ENCODE data around the gene SGIP1.
"Not testable (repeated sequence)": the region's sequence is repeated elsewhere in the genome, so short reads cannot be mapped to it uniquely, and the experiment has no call there.

SGIP1 gene

DNA sequence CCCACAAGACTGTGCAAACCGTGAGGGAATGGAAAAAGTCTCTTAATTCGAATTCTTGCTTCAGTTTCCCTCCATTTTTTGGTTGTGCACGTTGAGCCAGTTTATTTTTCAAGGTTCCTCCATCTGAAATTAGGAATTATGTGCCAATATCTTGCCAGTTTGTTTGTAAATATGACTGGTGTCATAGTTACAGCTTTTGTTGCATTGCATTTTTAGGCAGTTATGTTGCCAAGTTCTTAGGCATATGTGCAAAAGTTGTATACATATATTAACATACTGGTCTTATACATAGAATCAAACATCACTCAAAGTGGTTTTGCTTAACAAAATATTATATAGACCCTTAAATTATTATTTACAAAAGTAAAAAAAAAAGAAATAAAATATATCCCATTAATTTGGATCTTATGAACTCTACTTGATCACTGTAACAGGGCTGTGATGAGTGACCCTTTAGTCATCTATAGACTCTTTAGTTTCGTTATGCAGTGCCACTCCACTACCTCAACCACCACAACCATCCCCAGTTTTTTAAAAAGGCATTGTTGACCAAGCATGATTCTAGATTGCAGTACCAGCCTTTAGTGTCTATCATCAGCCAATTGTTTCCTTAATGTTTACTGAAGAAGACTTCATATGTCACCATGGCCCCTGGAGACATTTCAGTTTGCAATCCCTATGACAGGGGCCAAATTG lies 197.4 kb downstream of the SGIP1 start:
- Histone ChIP-seq H3K4me1 (ENCODE audit: insufficient read depth, poor library complexity, severe bottlenecking) (peaks cover 19% of the 10 kb centered on the region), H3K4me3 (ENCODE audit: severe bottlenecking) (no peak overlapping the region), H3K36me3 (ENCODE audit: low read depth) (no peaks in the 10 kb centered on the region), H3K27ac (ENCODE audit: poor library complexity, severe bottlenecking) (no peak overlapping the region), H3K9me3 (ENCODE audit: severe bottlenecking) (no peaks in the 10 kb centered on the region), H3K27me3 (ENCODE audit: insufficient read depth, poor library complexity, severe bottlenecking) (no peaks in the 10 kb centered on the region)
- ATAC-seq (ENCODE audit: low read depth) (no peak), DNase-seq (ENCODE audit: low spot score) (no peak)
- TF ChIP-seq CTCF (IDR thresholded peaks at IDR 0.05; ENCODE audit: poor library complexity, severe bottlenecking), result no peak

- Histone ChIP-seq H3K27ac (ENCODE audit: poor library complexity, severe bottlenecking) (peak overlapping the region; percentile 20), H3K4me3 (ENCODE audit: severe bottlenecking) (no peak overlapping the region), H3K27me3 (ENCODE audit: insufficient read depth, poor library complexity, severe bottlenecking) (no peaks in the 10 kb centered on the region), H3K9me3 (ENCODE audit: severe bottlenecking) (no peaks in the 10 kb centered on the region), H3K4me1 (ENCODE audit: insufficient read depth, poor library complexity, severe bottlenecking) (peaks cover 16% of the 10 kb centered on the region), H3K36me3 (ENCODE audit: low read depth) (no peaks in the 10 kb centered on the region)
- no peak for DNase-seq (ENCODE audit: low spot score)
- 0 out of 3 replicates have a peak, but pooled peaks have one; percentile 33 for ATAC-seq (ENCODE audit: low read depth)
- TF ChIP-seq CTCF (IDR thresholded peaks at IDR 0.05; ENCODE audit: poor library complexity, severe bottlenecking), result no peak
Observed at GRCh38 chr1:66732407-66733166, 198.6 kb downstream of the SGIP1 start.

- TF ChIP-seq CTCF (IDR thresholded peaks at IDR 0.05; ENCODE audit: poor library complexity, severe bottlenecking), result no peak
- peaks cover 9% of the 10 kb centered on the region for H3K4me1 ChIP-seq (ENCODE audit: insufficient read depth, poor library complexity, severe bottlenecking)
- H3K27ac ChIP-seq (ENCODE audit: poor library complexity, severe bottlenecking), result peak overlapping the region; percentile 20
- no peaks in the 10 kb centered on the region for H3K9me3 ChIP-seq (ENCODE audit: severe bottlenecking)
- H3K27me3 ChIP-seq (ENCODE audit: insufficient read depth, poor library complexity, severe bottlenecking), result no peaks in the 10 kb centered on the region
- H3K4me3 ChIP-seq (ENCODE audit: severe bottlenecking), result no peak overlapping the region
- H3K36me3 ChIP-seq (ENCODE audit: low read depth), result no peaks in the 10 kb centered on the region
- DNase-seq (ENCODE audit: low spot score) (no peak), ATAC-seq (ENCODE audit: low read depth) (peak; percentile 40; the same call in 1 of the 3 replicates)
Observed at GRCh38 chr1:66733348-66734017, 199.5 kb downstream of the SGIP1 start.

- DNase-seq (ENCODE audit: low spot score); H3K36me3 ChIP-seq (ENCODE audit: low read depth); H3K9me3 ChIP-seq (ENCODE audit: severe bottlenecking); H3K27ac ChIP-seq (ENCODE audit: poor library complexity, severe bottlenecking); H3K27me3 ChIP-seq (ENCODE audit: insufficient read depth, poor library complexity, severe bottlenecking); H3K4me3 ChIP-seq (ENCODE audit: severe bottlenecking); ATAC-seq (ENCODE audit: low read depth); H3K4me1 ChIP-seq (ENCODE audit: insufficient read depth, poor library complexity, severe bottlenecking): not testable (repeated sequence)
Observed at GRCh38 chr1:66734531-66734930, 200.6 kb downstream of the SGIP1 start.

DNA sequence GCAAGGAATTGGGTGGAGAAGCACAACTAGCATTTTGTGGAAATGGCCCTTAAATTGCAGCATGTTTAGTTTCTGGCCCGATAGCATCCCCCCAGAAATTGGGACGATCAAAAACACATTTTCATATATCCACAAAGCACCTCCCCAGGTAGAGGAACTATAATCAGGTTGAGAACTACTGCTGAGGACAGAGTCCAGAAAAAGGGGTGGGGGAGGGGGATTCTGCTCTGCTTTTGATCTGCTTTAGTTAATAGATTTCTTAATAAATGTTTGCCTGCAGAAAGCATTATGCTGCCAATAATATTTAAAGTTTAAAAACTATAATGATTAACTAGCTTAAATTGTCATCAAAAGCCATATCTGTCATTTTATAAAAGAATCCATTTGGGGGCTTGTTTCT lies 203.9 kb downstream of the SGIP1 start:
- Histone ChIP-seq H3K27ac (ENCODE audit: poor library complexity, severe bottlenecking) (no peak overlapping the region), H3K27me3 (ENCODE audit: insufficient read depth, poor library complexity, severe bottlenecking) (no peaks in the 10 kb centered on the region), H3K9me3 (ENCODE audit: severe bottlenecking) (no peaks in the 10 kb centered on the region), H3K4me3 (ENCODE audit: severe bottlenecking) (no peak overlapping the region), H3K36me3 (ENCODE audit: low read depth) (no peaks in the 10 kb centered on the region), H3K4me1 (ENCODE audit: insufficient read depth, poor library complexity, severe bottlenecking) (peaks cover 5% of the 10 kb centered on the region)
- DNase-seq (ENCODE audit: low spot score), result no peak
- TF ChIP-seq CTCF (IDR thresholded peaks at IDR 0.05; ENCODE audit: poor library complexity, severe bottlenecking), result no peak
- no peak for ATAC-seq (ENCODE audit: low read depth)
